GM23338 (cell line): ENCODE data around the gene ESYT2.

Experiments
- CREB1 ChIP-seq: fragments of 250-450 bp; sonication (Bioruptor Pico); IDR thresholded peaks from 2 replicates; pipeline ENCODE4 v1.5.0; 2020; ENCODE audit warnings: low read depth, mild to moderate bottlenecking, moderate library complexity
- EZH2 ChIP-seq: fragments of 200-600 bp; sonication (generic); IDR thresholded peaks from one replicate; pipeline ENCODE4 v1.8.0; 2017; ENCODE audit warnings: antibody characterized with exemption, mild to moderate bottlenecking, low read depth; ENCODE audit not compliant: unreplicated experiment
- EZH2phosphoT487 ChIP-seq: fragments of 200-600 bp; sonication (generic); IDR thresholded peaks from one replicate; pipeline ENCODE4 v1.8.1; 2018; ENCODE audit warnings: antibody characterized with exemption; ENCODE audit not compliant: unreplicated experiment
- JUNB ChIP-seq: IDR thresholded peaks from one replicate; pipeline ENCODE4 v1.6.1; 2016; ENCODE audit warnings: antibody characterized with exemption; ENCODE audit not compliant: unreplicated experiment
- NANOG ChIP-seq: IDR thresholded peaks from 2 replicates; pipeline ENCODE4 v1.6.1; 2016; ENCODE audit warnings: antibody characterized with exemption, borderline replicate concordance
- POLR2AphosphoS5 ChIP-seq: IDR thresholded peaks from 2 replicates; pipeline ENCODE4 v1.6.1; 2016; ENCODE audit warnings: antibody characterized with exemption, low read depth
- STAT1 ChIP-seq: IDR thresholded peaks from one replicate; pipeline ENCODE4 v1.6.1; 2016; ENCODE audit warnings: antibody characterized with exemption; ENCODE audit not compliant: unreplicated experiment
- ZNF114 ChIP-seq: fragments of 250-450 bp; sonication (Bioruptor Pico); IDR thresholded peaks from 2 replicates; pipeline ENCODE4 v1.5.0; 2020; ENCODE audit warnings: mild to moderate bottlenecking, moderate library complexity
- TF ChIP-seq, protein P1 (sequence below), 2 experiments: fragments of 200-600 bp in 1 of 2; sonication (generic) in 1 of 2; conservative IDR thresholded peaks; 2 replicates each; pipeline versions ENCODE4 v1.5.1 to v1.6.1; 2016 to 2017; ENCODE audit warnings: antibody characterized with exemption in 2 of 2, low read depth in 2 of 2, mild to moderate bottlenecking in 2 of 2, moderate library complexity in 1 of 2
- TF ChIP-seq, protein P2 (sequence below): IDR thresholded peaks from one replicate; pipeline ENCODE4 v1.6.1; 2018; ENCODE audit warnings: antibody characterized with exemption; ENCODE audit not compliant: unreplicated experiment
- TF ChIP-seq, protein P3 (sequence below): IDR thresholded peaks from 2 replicates; pipeline ENCODE4 v1.6.1; 2016; ENCODE audit warnings: antibody characterized with exemption
- TF ChIP-seq, protein P4 (sequence below): fragments of 250-450 bp; sonication (Bioruptor Pico); IDR thresholded peaks from 2 replicates; pipeline ENCODE4 v1.5.0; 2020; ENCODE audit warnings: mild to moderate bottlenecking, moderate library complexity

DNA sequence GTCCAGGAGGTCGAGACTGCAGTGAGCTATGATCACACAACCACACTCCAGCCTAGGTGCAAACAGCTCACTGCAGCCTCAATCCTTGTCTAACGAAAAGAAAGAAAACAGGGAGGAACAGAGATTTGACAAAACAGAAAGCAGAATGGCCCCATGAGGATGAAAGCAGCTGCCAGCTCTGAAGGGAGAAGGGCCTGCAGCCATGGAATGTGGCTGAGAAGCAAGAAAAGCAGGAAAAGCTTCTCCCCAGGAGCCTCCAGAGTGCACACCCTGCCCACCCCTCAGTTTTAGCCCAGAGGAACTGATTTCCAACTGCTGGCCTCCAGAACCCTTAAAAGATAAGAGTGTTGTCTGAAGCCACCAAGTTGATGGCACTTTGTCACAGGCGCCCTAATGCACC is 13.0 kb downstream of the ESYT2 start:
- TF ChIP-seq, protein P1, sequence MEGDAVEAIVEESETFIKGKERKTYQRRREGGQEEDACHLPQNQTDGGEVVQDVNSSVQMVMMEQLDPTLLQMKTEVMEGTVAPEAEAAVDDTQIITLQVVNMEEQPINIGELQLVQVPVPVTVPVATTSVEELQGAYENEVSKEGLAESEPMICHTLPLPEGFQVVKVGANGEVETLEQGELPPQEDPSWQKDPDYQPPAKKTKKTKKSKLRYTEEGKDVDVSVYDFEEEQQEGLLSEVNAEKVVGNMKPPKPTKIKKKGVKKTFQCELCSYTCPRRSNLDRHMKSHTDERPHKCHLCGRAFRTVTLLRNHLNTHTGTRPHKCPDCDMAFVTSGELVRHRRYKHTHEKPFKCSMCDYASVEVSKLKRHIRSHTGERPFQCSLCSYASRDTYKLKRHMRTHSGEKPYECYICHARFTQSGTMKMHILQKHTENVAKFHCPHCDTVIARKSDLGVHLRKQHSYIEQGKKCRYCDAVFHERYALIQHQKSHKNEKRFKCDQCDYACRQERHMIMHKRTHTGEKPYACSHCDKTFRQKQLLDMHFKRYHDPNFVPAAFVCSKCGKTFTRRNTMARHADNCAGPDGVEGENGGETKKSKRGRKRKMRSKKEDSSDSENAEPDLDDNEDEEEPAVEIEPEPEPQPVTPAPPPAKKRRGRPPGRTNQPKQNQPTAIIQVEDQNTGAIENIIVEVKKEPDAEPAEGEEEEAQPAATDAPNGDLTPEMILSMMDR (conservative IDR thresholded peaks at IDR 0.05; ENCODE audit: low read depth in 2 of 2): no peak
- TF ChIP-seq EZH2phosphoT487 (no peak), POLR2AphosphoS5 (no peak), EZH2 (no peak), ZNF114 (CRISPR knock-in tag) (no peak), JUNB (no peak), CREB1 (CRISPR knock-in tag) (no peak), STAT1 (no peak), NANOG (no peak)
- TF ChIP-seq, protein P2, sequence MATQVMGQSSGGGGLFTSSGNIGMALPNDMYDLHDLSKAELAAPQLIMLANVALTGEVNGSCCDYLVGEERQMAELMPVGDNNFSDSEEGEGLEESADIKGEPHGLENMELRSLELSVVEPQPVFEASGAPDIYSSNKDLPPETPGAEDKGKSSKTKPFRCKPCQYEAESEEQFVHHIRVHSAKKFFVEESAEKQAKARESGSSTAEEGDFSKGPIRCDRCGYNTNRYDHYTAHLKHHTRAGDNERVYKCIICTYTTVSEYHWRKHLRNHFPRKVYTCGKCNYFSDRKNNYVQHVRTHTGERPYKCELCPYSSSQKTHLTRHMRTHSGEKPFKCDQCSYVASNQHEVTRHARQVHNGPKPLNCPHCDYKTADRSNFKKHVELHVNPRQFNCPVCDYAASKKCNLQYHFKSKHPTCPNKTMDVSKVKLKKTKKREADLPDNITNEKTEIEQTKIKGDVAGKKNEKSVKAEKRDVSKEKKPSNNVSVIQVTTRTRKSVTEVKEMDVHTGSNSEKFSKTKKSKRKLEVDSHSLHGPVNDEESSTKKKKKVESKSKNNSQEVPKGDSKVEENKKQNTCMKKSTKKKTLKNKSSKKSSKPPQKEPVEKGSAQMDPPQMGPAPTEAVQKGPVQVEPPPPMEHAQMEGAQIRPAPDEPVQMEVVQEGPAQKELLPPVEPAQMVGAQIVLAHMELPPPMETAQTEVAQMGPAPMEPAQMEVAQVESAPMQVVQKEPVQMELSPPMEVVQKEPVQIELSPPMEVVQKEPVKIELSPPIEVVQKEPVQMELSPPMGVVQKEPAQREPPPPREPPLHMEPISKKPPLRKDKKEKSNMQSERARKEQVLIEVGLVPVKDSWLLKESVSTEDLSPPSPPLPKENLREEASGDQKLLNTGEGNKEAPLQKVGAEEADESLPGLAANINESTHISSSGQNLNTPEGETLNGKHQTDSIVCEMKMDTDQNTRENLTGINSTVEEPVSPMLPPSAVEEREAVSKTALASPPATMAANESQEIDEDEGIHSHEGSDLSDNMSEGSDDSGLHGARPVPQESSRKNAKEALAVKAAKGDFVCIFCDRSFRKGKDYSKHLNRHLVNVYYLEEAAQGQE: no peak
- TF ChIP-seq, protein P3, sequence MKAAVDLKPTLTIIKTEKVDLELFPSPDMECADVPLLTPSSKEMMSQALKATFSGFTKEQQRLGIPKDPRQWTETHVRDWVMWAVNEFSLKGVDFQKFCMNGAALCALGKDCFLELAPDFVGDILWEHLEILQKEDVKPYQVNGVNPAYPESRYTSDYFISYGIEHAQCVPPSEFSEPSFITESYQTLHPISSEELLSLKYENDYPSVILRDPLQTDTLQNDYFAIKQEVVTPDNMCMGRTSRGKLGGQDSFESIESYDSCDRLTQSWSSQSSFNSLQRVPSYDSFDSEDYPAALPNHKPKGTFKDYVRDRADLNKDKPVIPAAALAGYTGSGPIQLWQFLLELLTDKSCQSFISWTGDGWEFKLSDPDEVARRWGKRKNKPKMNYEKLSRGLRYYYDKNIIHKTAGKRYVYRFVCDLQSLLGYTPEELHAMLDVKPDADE: no peak
- TF ChIP-seq, protein P4, sequence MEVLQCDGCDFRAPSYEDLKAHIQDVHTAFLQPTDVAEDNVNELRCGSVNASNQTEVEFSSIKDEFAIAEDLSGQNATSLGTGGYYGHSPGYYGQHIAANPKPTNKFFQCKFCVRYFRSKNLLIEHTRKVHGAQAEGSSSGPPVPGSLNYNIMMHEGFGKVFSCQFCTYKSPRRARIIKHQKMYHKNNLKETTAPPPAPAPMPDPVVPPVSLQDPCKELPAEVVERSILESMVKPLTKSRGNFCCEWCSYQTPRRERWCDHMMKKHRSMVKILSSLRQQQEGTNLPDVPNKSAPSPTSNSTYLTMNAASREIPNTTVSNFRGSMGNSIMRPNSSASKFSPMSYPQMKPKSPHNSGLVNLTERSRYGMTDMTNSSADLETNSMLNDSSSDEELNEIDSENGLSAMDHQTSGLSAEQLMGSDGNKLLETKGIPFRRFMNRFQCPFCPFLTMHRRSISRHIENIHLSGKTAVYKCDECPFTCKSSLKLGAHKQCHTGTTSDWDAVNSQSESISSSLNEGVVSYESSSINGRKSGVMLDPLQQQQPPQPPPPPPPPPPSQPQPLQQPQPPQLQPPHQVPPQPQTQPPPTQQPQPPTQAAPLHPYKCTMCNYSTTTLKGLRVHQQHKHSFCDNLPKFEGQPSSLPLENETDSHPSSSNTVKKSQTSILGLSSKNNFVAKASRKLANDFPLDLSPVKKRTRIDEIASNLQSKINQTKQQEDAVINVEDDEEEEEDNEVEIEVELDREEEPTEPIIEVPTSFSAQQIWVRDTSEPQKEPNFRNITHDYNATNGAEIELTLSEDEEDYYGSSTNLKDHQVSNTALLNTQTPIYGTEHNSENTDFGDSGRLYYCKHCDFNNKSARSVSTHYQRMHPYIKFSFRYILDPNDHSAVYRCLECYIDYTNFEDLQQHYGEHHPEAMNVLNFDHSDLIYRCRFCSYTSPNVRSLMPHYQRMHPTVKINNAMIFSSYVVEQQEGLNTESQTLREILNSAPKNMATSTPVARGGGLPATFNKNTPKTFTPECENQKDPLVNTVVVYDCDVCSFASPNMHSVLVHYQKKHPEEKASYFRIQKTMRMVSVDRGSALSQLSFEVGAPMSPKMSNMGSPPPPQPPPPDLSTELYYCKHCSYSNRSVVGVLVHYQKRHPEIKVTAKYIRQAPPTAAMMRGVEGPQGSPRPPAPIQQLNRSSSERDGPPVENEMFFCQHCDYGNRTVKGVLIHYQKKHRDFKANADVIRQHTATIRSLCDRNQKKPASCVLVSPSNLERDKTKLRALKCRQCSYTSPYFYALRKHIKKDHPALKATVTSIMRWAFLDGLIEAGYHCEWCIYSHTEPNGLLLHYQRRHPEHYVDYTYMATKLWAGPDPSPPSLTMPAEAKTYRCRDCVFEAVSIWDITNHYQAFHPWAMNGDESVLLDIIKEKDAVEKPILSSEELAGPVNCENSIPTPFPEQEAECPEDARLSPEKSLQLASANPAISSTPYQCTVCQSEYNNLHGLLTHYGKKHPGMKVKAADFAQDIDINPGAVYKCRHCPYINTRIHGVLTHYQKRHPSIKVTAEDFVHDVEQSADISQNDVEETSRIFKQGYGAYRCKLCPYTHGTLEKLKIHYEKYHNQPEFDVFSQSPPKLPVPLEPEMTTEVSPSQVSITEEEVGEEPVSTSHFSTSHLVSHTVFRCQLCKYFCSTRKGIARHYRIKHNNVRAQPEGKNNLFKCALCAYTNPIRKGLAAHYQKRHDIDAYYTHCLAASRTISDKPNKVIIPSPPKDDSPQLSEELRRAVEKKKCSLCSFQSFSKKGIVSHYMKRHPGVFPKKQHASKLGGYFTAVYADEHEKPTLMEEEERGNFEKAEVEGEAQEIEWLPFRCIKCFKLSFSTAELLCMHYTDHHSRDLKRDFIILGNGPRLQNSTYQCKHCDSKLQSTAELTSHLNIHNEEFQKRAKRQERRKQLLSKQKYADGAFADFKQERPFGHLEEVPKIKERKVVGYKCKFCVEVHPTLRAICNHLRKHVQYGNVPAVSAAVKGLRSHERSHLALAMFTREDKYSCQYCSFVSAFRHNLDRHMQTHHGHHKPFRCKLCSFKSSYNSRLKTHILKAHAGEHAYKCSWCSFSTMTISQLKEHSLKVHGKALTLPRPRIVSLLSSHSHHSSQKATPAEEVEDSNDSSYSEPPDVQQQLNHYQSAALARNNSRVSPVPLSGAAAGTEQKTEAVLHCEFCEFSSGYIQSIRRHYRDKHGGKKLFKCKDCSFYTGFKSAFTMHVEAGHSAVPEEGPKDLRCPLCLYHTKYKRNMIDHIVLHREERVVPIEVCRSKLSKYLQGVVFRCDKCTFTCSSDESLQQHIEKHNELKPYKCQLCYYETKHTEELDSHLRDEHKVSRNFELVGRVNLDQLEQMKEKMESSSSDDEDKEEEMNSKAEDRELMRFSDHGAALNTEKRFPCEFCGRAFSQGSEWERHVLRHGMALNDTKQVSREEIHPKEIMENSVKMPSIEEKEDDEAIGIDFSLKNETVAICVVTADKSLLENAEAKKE: no peak
